ENCODE results near the gene PSMG2.
"Not testable (repeated sequence)": the region's sequence is repeated elsewhere in the genome, so short reads cannot be mapped to it uniquely, and the experiment has no call there.

The PSMG2 gene

DNA sequence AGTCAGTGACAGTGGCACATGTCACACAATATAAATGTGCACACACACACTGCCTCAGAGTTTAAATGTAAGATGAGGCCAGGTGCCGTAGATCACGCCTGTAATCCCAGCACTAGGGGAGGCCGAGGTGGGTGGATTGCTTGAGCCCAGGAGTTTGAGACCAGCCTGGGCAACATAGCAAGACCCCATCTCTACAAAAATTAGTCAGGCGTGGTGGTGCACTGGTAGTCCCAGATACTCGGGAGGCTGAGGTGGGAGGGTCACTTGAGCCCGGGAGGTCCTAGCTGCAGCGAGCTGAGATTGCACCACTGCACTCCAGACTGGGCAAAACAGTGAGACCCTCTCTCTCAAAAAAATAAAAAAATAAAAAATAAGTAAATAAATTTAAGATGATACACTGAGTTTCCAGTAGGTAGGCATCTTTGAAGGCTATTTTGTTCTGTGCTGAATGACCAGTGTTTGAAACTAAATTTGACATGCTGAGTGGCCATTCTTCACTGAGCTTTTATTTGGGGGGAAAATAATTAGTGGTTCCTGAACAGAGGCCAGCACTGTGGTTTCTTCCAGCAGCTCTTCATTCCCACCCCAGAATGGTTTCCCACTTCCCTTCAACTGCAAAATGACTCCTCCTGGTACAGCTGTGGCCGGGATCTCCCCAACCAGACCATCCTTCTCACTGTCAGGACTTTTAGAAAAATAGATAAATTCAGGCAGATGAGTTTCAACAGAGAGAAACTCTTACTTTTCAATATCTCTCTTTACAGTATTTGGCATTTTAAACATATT lies 44.9 kb downstream of the PSMG2 start:
- H3K4me1 ChIP-seq (ENCODE audit: control insufficient read depth in 2 of 2, insufficient read depth in 2 of 2, low read length in 2 of 2), result no peaks in the 10 kb centered on the region
- no peak overlapping the region for H3K27ac ChIP-seq (ENCODE audit: low read depth in 2 of 2, low read length in 2 of 2)
- H3K9me3 ChIP-seq (ENCODE audit: control insufficient read depth in 2 of 2, low read length in 2 of 2), result no peaks in the 10 kb centered on the region

DNA sequence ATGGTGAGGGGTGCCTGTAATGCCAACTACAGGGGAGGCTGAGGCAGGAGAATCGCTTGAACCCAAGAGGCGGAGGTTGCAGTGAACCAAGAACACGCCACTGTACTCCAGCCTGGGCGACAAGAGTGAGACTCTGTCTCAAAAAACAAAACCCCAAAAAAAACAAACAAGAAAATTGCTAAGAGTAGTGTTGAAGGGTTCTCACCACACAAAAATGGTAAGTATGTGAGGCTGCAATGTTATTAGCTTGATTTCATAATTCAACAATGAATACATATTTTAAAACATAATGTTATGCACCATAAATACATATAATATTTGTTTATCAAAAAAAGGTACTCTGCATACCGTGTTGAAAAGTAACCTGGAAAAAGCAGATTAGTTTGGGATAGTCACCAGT lies 45.8 kb downstream of the PSMG2 start:
- Histone ChIP-seq H3K27me3 (ENCODE audit: control insufficient read depth in 2 of 2, insufficient read depth in 2 of 2, low read length in 2 of 2) (no peaks in the 10 kb centered on the region), H3K27ac (ENCODE audit: low read depth in 2 of 2, low read length in 2 of 2) (no peak overlapping the region), H3K36me3 (ENCODE audit: control insufficient read depth in 2 of 2, insufficient read depth in 2 of 2, low read length in 2 of 2) (no peaks in the 10 kb centered on the region), H3K4me3 (ENCODE audit: low read length in 2 of 2) (no peak overlapping the region), H3K9me3 (ENCODE audit: control insufficient read depth in 2 of 2, low read length in 2 of 2) (no peaks in the 10 kb centered on the region), H3K4me1 (ENCODE audit: control insufficient read depth in 2 of 2, insufficient read depth in 2 of 2, low read length in 2 of 2) (no peaks in the 10 kb centered on the region), H3K9ac (ENCODE audit: low read depth in 1 of 2, low read length in 2 of 2) (no peak overlapping the region)

More for the DNA sequence above, 44.9 kb downstream of the PSMG2 start:
- no peak overlapping the region for H3K4me3 ChIP-seq (ENCODE audit: low read length in 2 of 2)
- H3K27me3 ChIP-seq (ENCODE audit: control insufficient read depth in 2 of 2, insufficient read depth in 2 of 2, low read length in 2 of 2), result no peaks in the 10 kb centered on the region
- H3K9ac ChIP-seq (ENCODE audit: low read depth in 1 of 2, low read length in 2 of 2), result no peak overlapping the region
- no peaks in the 10 kb centered on the region for H3K36me3 ChIP-seq (ENCODE audit: control insufficient read depth in 2 of 2, insufficient read depth in 2 of 2, low read length in 2 of 2)

DNA sequence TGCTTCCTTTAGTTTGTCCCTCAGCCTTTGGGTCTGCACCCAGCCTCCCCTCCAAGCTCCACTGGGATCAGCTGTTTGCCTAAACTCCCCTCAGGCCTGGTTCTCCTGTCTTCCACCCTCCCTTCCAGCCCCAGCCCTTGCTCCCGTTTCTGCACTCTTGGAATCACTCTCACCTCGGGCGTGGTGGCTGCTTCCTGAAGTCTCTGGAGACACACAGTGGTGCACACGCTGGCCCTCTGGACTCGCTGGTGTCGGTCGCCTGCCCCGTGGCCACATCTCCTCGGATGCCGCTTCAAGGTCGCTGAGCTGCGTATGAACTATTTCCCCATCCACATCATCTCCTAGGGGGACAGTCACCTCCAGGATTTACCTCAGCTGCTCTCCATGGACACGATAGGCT lies 46.3 kb downstream of the PSMG2 start:
- no peak overlapping the region for H3K4me3 ChIP-seq (ENCODE audit: low read length in 2 of 2)
- H3K9ac ChIP-seq (ENCODE audit: low read depth in 1 of 2, low read length in 2 of 2), result no peak overlapping the region

DNA sequence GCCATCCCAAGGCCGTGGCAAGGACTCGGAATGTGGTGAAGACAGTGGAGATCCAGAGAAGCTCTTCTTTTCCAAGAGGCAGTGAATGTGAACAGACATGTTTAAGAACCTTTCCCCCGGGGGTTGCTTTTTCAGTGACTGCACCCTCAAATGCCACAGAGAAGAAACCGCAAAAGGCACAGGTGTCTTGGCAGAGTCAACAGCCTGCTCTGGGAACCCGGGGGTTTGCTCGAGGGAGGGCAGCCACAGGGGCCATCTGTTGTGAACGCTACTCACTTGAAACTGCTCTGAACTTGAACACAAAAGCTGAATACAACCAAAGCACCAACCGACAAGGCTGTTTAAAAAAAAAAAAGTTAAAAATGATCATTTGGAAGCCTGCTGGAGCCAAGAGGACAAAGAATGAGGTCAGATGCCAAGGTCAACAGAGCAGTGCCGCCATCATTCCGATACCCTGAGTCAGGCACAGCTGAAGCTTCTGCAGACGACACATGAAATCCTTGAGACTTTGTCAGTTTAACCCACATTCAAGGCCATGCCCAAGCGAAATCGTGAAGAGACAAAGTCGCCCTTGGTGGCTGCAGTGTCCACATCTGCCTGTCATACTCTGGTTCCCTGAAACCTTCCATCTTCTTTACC lies 47.4 kb downstream of the PSMG2 start:
- no peaks in the 10 kb centered on the region for H3K27me3 ChIP-seq (ENCODE audit: control insufficient read depth in 2 of 2, insufficient read depth in 2 of 2, low read length in 2 of 2)
- no peaks in the 10 kb centered on the region for H3K9me3 ChIP-seq (ENCODE audit: control insufficient read depth in 2 of 2, low read length in 2 of 2)
- H3K4me3 ChIP-seq (ENCODE audit: low read length in 2 of 2), result no peak overlapping the region
- no peak overlapping the region for H3K27ac ChIP-seq (ENCODE audit: low read depth in 2 of 2, low read length in 2 of 2)
- no peaks in the 10 kb centered on the region for H3K36me3 ChIP-seq (ENCODE audit: control insufficient read depth in 2 of 2, insufficient read depth in 2 of 2, low read length in 2 of 2)
- no peaks in the 10 kb centered on the region for H3K4me1 ChIP-seq (ENCODE audit: control insufficient read depth in 2 of 2, insufficient read depth in 2 of 2, low read length in 2 of 2)
- no peak overlapping the region for H3K9ac ChIP-seq (ENCODE audit: low read depth in 1 of 2, low read length in 2 of 2)

More for the DNA sequence above, 46.3 kb downstream of the PSMG2 start:
- no peaks in the 10 kb centered on the region for H3K4me1 ChIP-seq (ENCODE audit: control insufficient read depth in 2 of 2, insufficient read depth in 2 of 2, low read length in 2 of 2)
- no peaks in the 10 kb centered on the region for H3K36me3 ChIP-seq (ENCODE audit: control insufficient read depth in 2 of 2, insufficient read depth in 2 of 2, low read length in 2 of 2)
- H3K9me3 ChIP-seq (ENCODE audit: control insufficient read depth in 2 of 2, low read length in 2 of 2), result no peaks in the 10 kb centered on the region
- no peaks in the 10 kb centered on the region for H3K27me3 ChIP-seq (ENCODE audit: control insufficient read depth in 2 of 2, insufficient read depth in 2 of 2, low read length in 2 of 2)
- no peak overlapping the region for H3K27ac ChIP-seq (ENCODE audit: low read depth in 2 of 2, low read length in 2 of 2)

DNA sequence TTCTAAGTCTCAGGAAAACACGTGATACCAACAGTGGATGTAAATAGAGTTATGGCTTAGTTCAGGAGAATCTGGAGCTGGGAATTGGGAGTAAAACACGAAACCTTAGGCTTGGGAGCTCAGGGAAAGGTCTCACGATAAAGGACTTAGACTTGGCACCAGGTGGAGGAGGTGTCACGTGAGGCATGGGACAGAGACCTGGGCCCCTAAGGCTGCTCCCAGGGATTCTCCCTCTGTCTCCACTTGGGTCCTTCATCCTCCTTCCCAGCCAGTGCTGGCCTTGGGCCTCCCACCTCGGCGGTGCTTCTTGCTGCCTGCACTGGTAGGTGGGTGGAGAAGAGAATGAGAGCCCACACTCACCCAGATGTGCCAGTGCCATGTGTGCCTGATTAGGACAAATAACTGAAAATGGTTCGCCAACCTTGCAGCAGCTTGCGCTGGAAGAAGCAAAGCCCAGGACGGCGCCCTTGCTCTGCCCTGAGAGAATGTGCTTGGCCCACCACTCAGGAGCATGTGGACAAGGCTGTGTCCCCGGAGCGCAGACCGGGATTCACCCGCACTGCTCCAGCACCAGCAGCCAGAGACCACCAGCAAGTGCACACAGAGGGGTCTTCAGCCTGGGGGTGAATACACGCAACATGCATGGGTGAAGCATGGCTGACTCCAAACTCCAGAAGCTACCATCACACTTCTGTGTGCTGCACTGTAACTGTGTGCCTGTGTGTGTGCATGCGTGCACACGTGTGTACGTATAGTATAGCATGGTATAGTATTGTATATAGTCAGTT lies 48.1 kb downstream of the PSMG2 start:
- no peak overlapping the region for H3K27ac ChIP-seq (ENCODE audit: low read depth in 2 of 2, low read length in 2 of 2)
- no peaks in the 10 kb centered on the region for H3K27me3 ChIP-seq (ENCODE audit: control insufficient read depth in 2 of 2, insufficient read depth in 2 of 2, low read length in 2 of 2)
- H3K4me1 ChIP-seq (ENCODE audit: control insufficient read depth in 2 of 2, insufficient read depth in 2 of 2, low read length in 2 of 2), result no peaks in the 10 kb centered on the region
- H3K9ac ChIP-seq (ENCODE audit: low read depth in 1 of 2, low read length in 2 of 2), result no peak overlapping the region
- H3K36me3 ChIP-seq (ENCODE audit: control insufficient read depth in 2 of 2, insufficient read depth in 2 of 2, low read length in 2 of 2), result no peaks in the 10 kb centered on the region
- H3K9me3 ChIP-seq (ENCODE audit: control insufficient read depth in 2 of 2, low read length in 2 of 2), result no peaks in the 10 kb centered on the region
- no peak overlapping the region for H3K4me3 ChIP-seq (ENCODE audit: low read length in 2 of 2)

DNA sequence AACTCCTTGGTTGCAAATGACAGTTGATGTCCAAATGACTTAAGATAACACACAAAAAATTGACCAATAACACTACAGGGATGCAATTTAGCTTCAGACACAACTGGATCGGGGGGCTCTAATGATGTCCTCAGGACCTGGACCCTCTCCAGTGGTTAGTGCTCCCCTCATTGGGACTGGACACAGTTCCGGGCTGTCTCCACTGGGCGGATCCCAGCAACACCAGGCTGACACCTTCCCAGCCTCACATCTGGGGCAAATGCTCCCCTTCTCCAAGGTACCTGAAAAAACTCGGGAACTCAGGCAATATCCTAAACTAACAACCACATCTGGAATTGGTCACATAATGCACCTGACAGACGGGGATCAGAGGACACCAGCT lies 48.7 kb downstream of the PSMG2 start:
- Histone ChIP-seq H3K36me3 (ENCODE audit: control insufficient read depth in 2 of 2, insufficient read depth in 2 of 2, low read length in 2 of 2) (no peaks in the 10 kb centered on the region), H3K9ac (ENCODE audit: low read depth in 1 of 2, low read length in 2 of 2) (no peak overlapping the region), H3K27me3 (ENCODE audit: control insufficient read depth in 2 of 2, insufficient read depth in 2 of 2, low read length in 2 of 2) (no peaks in the 10 kb centered on the region), H3K4me3 (ENCODE audit: low read length in 2 of 2) (no peak overlapping the region), H3K27ac (ENCODE audit: low read depth in 2 of 2, low read length in 2 of 2) (no peak overlapping the region), H3K9me3 (ENCODE audit: control insufficient read depth in 2 of 2, low read length in 2 of 2) (no peaks in the 10 kb centered on the region), H3K4me1 (ENCODE audit: control insufficient read depth in 2 of 2, insufficient read depth in 2 of 2, low read length in 2 of 2) (no peaks in the 10 kb centered on the region)

DNA sequence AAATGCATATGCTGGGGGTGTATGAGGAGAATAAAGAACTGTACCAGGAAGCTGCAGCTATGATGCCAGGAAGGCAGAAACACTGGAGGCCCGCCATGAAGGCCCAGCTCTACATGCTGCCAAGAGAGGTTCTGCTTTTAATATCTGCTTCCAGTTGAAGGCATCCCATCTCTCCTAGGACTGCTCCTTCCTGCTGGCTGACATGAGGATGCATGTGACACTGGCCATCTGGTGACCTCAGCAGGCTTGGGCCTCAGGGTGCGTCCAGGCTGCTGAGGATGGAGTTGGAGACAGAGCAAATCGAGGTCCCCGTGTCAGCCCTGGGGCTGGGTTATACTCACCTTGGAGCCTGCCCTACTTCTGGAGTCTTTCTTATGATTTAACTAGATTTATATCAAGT lies 49.0 kb downstream of the PSMG2 start:
- Histone ChIP-seq H3K27me3 (ENCODE audit: control insufficient read depth in 2 of 2, insufficient read depth in 2 of 2, low read length in 2 of 2) (no peaks in the 10 kb centered on the region), H3K4me3 (ENCODE audit: low read length in 2 of 2) (no peak overlapping the region), H3K9ac (ENCODE audit: low read depth in 1 of 2, low read length in 2 of 2) (no peak overlapping the region), H3K4me1 (ENCODE audit: control insufficient read depth in 2 of 2, insufficient read depth in 2 of 2, low read length in 2 of 2) (no peaks in the 10 kb centered on the region), H3K36me3 (ENCODE audit: control insufficient read depth in 2 of 2, insufficient read depth in 2 of 2, low read length in 2 of 2) (no peaks in the 10 kb centered on the region), H3K9me3 (ENCODE audit: control insufficient read depth in 2 of 2, low read length in 2 of 2) (no peaks in the 10 kb centered on the region), H3K27ac (ENCODE audit: low read depth in 2 of 2, low read length in 2 of 2) (no peak overlapping the region)

DNA sequence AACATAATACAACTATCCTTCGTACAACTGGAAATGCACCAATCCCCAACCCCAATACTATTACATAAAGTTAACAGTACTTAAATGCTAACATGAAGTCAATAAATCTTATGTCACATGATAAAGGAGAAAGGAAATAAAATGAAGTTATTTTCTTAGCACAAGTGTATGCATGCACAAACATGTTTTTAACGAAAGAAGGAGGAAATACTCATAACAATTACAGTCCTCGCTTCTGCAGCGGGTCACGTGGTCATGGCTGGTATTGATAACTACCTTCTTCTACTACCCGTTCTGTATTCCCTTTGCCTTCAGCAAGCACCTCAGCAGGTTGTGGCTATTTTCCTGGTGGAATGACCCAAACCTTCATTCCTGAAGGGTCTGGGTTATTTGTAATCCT lies 51.7 kb downstream of the PSMG2 start:
- Histone ChIP-seq H3K4me1 (ENCODE audit: control insufficient read depth in 2 of 2, insufficient read depth in 2 of 2, low read length in 2 of 2) (no peaks in the 10 kb centered on the region), H3K4me3 (ENCODE audit: low read length in 2 of 2) (no peak overlapping the region), H3K36me3 (ENCODE audit: control insufficient read depth in 2 of 2, insufficient read depth in 2 of 2, low read length in 2 of 2) (no peaks in the 10 kb centered on the region)

DNA sequence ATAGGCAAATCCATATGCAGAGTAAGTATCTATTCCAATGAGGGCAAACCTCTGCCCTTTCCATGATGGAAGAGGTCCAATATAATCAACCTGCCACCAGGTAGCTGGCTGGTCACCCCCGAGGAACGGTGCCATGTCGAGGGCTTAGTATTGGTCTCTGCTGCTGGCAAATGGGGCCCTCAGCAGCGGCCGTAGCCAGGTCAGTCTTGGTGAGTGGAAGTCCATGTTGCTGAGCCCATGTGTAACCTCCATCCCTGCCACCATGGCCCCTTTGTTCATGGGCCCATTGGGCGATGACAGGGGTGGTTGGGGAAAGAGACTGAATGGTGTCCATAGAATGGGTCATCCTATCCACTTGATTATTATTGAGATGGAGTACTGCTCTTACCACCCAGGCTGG lies 52.8 kb downstream of the PSMG2 start:
- H3K9me3 ChIP-seq (ENCODE audit: control insufficient read depth in 2 of 2, low read length in 2 of 2); H3K27me3 ChIP-seq (ENCODE audit: control insufficient read depth in 2 of 2, insufficient read depth in 2 of 2, low read length in 2 of 2); H3K36me3 ChIP-seq (ENCODE audit: control insufficient read depth in 2 of 2, insufficient read depth in 2 of 2, low read length in 2 of 2); H3K27ac ChIP-seq (ENCODE audit: low read depth in 2 of 2, low read length in 2 of 2); H3K4me1 ChIP-seq (ENCODE audit: control insufficient read depth in 2 of 2, insufficient read depth in 2 of 2, low read length in 2 of 2); H3K9ac ChIP-seq (ENCODE audit: low read depth in 1 of 2, low read length in 2 of 2); H3K4me3 ChIP-seq (ENCODE audit: low read length in 2 of 2): not testable (repeated sequence)

More for the DNA sequence above, 51.7 kb downstream of the PSMG2 start:
- H3K9me3 ChIP-seq (ENCODE audit: control insufficient read depth in 2 of 2, low read length in 2 of 2), result no peaks in the 10 kb centered on the region
- H3K9ac ChIP-seq (ENCODE audit: low read depth in 1 of 2, low read length in 2 of 2), result no peak overlapping the region
- no peaks in the 10 kb centered on the region for H3K27me3 ChIP-seq (ENCODE audit: control insufficient read depth in 2 of 2, insufficient read depth in 2 of 2, low read length in 2 of 2)
- H3K27ac ChIP-seq (ENCODE audit: low read depth in 2 of 2, low read length in 2 of 2), result no peak overlapping the region

DNA sequence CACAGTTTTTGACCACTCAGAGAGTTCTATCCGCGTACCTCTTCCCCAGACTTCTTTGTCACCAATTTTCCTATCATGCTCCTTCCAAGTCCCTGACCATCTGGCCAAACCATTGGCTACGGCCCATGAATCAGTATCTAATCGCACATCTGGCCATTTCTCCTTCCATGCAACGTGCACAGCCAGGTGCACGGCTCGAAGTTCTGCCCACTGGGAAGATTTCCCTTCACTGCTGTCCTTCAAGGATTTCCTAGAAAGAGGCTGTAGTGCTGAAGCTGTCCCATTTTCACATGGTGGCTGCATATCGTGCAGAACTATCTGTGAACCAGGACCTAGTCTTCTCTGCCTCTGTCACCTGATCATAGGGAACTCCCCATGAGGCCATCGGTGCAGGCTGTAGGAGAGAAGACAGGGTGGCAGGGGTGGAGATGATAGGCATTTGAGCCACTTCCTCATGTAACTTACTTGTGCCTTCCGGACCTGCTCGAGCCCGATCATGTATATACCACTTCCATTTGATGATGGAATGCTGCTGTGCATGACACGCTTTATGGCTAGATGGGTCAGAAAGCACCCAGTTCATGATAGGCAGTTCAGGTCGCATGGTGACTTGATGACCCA lies 53.9 kb downstream of the PSMG2 start:
- H3K4me3 ChIP-seq (ENCODE audit: low read length in 2 of 2); H3K36me3 ChIP-seq (ENCODE audit: control insufficient read depth in 2 of 2, insufficient read depth in 2 of 2, low read length in 2 of 2); H3K27me3 ChIP-seq (ENCODE audit: control insufficient read depth in 2 of 2, insufficient read depth in 2 of 2, low read length in 2 of 2); H3K9ac ChIP-seq (ENCODE audit: low read depth in 1 of 2, low read length in 2 of 2); H3K9me3 ChIP-seq (ENCODE audit: control insufficient read depth in 2 of 2, low read length in 2 of 2); H3K4me1 ChIP-seq (ENCODE audit: control insufficient read depth in 2 of 2, insufficient read depth in 2 of 2, low read length in 2 of 2); H3K27ac ChIP-seq (ENCODE audit: low read depth in 2 of 2, low read length in 2 of 2): not testable (repeated sequence)
